ENCODE measurements around the gene NUCKS1.

DNA sequence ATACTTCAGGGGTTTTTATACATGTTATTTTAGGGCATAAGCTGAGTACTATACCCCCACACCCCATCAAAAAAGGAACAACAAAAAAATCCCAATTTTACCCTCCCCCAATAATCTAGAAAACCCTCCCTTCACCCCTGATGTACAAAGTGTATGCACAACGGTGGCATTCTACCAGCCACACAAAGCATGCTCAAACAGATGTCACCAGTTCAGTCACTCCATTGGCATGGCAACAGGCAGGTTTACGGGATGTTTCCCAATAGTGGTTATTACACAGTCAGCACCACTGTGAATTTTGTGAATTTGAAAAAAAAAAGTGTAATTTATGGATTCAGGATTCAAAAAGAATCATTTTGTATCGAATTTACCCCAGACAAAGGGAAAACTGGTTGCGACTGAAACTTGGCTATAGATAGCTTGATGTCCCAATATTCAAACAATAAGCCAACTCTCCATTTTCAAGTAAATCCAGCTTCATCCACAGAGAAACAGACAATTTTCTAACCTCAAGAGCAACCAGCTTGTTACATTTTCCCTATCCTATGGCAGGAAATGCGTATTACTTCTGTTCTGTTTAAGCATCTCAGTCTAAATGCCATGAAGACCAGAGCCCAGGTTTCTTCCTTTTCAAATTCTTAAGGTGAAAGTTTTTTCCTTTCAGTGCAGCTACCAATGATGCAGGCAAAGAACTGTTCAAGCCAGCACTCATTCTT lies 35.6 kb downstream of the NUCKS1 start:
- no peak for TF ChIP-seq NFYB (CRISPR knock-in tag; conservative IDR thresholded peaks at IDR 0.05; ENCODE audit: low read depth)
- TF ChIP-seq, protein P1, sequence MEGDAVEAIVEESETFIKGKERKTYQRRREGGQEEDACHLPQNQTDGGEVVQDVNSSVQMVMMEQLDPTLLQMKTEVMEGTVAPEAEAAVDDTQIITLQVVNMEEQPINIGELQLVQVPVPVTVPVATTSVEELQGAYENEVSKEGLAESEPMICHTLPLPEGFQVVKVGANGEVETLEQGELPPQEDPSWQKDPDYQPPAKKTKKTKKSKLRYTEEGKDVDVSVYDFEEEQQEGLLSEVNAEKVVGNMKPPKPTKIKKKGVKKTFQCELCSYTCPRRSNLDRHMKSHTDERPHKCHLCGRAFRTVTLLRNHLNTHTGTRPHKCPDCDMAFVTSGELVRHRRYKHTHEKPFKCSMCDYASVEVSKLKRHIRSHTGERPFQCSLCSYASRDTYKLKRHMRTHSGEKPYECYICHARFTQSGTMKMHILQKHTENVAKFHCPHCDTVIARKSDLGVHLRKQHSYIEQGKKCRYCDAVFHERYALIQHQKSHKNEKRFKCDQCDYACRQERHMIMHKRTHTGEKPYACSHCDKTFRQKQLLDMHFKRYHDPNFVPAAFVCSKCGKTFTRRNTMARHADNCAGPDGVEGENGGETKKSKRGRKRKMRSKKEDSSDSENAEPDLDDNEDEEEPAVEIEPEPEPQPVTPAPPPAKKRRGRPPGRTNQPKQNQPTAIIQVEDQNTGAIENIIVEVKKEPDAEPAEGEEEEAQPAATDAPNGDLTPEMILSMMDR (IDR thresholded peaks at IDR 0.05) = no peak
- TF ChIP-seq, protein P2, sequence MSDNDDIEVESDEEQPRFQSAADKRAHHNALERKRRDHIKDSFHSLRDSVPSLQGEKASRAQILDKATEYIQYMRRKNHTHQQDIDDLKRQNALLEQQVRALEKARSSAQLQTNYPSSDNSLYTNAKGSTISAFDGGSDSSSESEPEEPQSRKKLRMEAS (CRISPR knock-in tag; IDR thresholded peaks at IDR 0.05) = no peak
- no peak for TF ChIP-seq TCF7 (CRISPR knock-in tag; IDR thresholded peaks at IDR 0.05; ENCODE audit: low read depth)
- no peak for TF ChIP-seq ZNF416 (CRISPR knock-in tag; IDR thresholded peaks at IDR 0.05)
- no peak for TF ChIP-seq TEAD1 (CRISPR knock-in tag; IDR thresholded peaks at IDR 0.05)
- no peak for TF ChIP-seq ELF4 (CRISPR knock-in tag; IDR thresholded peaks at IDR 0.05; ENCODE audit: low read depth)
